Heart left ventricle (tissue), 16 donors: Measurements from ENCODE around the gene RPS15. TPM values are rescaled to one million over a fixed set of nuclear protein-coding genes. Genes with fewer than 3 reads are reported as not detected.

Experiments used
- ATAC-seq, 4 donors: fragments of 200-7000 bp; cut with Tn5 transposase; one replicate each; pipeline ENCODE4 v1.9.1; 2020 to 2022; ENCODE audit warnings: moderate library complexity in 4 of 4, mild to moderate bottlenecking in 3 of 4, moderate number of reproducible peaks in 1 of 4
- DNase-seq, 5 donors: peaks; one replicate each; pipeline ENCODE4 v3.0.0-alpha.2; 2020
- H3K27ac ChIP-seq, 12 donors: fragments of 200-600 bp; sonication (generic) in 4 of 12; one replicate each; pipeline versions ENCODE4 v1.5.0 to v1.8.0; 2016 to 2022; ENCODE audit warnings: mild to moderate bottlenecking in 2 of 12
- H3K27me3 ChIP-seq, 9 donors: fragments of 200-600 bp; sonication (generic) in 2 of 9; one replicate each; pipeline versions ENCODE4 v1.5.1 to v1.8.0; 2016 to 2022; ENCODE audit warnings: mild to moderate bottlenecking in 3 of 9
- H3K36me3 ChIP-seq, 9 donors: fragments of 200-600 bp; sonication (generic) in 2 of 9; one replicate each; pipeline versions ENCODE4 v1.5.0 to v1.8.0; 2018 to 2022; ENCODE audit warnings: mild to moderate bottlenecking in 2 of 9
- H3K4me1 ChIP-seq, 12 donors: fragments of 200-600 bp; sonication (generic) in 4 of 12; one replicate each; pipeline versions ENCODE4 v1.5.0 to v1.8.0; 2016 to 2022; ENCODE audit warnings: mild to moderate bottlenecking in 3 of 12
- H3K4me3 ChIP-seq, 12 donors: fragments of 200-600 bp; sonication (generic) in 4 of 12; one replicate each; pipeline versions ENCODE4 v1.5.0 to v1.8.0; 2017 to 2022; ENCODE audit warnings: mild to moderate bottlenecking in 9 of 12, moderate library complexity in 4 of 12
- H3K9me3 ChIP-seq, 12 donors: fragments of 200-600 bp; sonication (generic) in 4 of 12; one replicate each; pipeline versions ENCODE4 v1.5.0 to v1.8.0; 2016 to 2022; ENCODE audit warnings: mild to moderate bottlenecking in 1 of 12
- CTCF ChIP-seq, 12 donors: fragments of 200-600 bp; sonication (generic) in 4 of 12; IDR thresholded peaks; one replicate each; pipeline versions ENCODE4 v1.5.0 to v1.8.0; 2018 to 2022; ENCODE audit warnings: antibody characterized with exemption in 12 of 12, mild to moderate bottlenecking in 5 of 12
- POLR2A ChIP-seq, 2 donors: fragments of 450-650 bp; IDR thresholded peaks; one replicate each; pipeline ENCODE4 v1.6.1; 2017; ENCODE audit warnings: antibody characterized with exemption in 2 of 2, mild to moderate bottlenecking in 2 of 2, moderate library complexity in 2 of 2
- WGBS, 4 donors: extraction: QIAGEN DNeasy Blood & Tissue Kit in 2 of 4; methylation state at CpG; one replicate each; pipeline versions ENCODE4 v1.1.5 to v1.1.7; 2013 to 2018; 5-methylcytosine and 5-hydroxymethylcytosine counted together
- intact Hi-C, 10 donors: fragments of 100-400 bp; cut with DNase I; formaldehyde crosslinking; loops; one replicate each; pipeline versions ENCODE4 v1.11.1 to v1.14.2; 2022
- polyA plus RNA-seq, 2 donors: library from polyadenylated mRNA; stranded (reverse); fragments of 200-250 nt; gene quantifications; one replicate each; pipeline ENCODE4 v1.2.3, GENCODE V29; 2013
- total RNA-seq, 9 donors: library from RNA; depleted of rRNA in 2 of 9; stranded (reverse); fragments of >200 nt in 2 of 9; fragmentation: NEBNext Ultra II Directional in 3 of 9; extraction: Animal tissue kit (Norgen Biotek cat#: 25700) in 3 of 9; gene quantifications; one replicate each; pipeline versions ENCODE4 v1.1.0 to v1.2.4, GENCODE V29; 2016 to 2023
- donor health status: ischemic (EF 13 %, LVEDD 7.1; RV severe dilation, severe dysfunction).
- donor health status: healthy with polysubstance abuse.
- donor health status: DM: no; HTN: yes; CAD: no.
- donor health status: DM: no; HTN: no; CAD: no.
- donor health status: ischemic (EF 25% LVEDD 6.9; RV normal size, moderate dysfunction).
- donor health status: ischemic (EF 25% LVEDD 5.7; RV mildly dilated, moderate dysfunction).
- donor health status: healthy.
- donor health status: DM: yes; HTN: yes; CAD: no.
- donor health status: ischemic (EF 35%, LVEDD 5.7; RV mildly dilated, moderate dysfunction).
- donor health status: nonischemic (EF 11% LVEDD 7.7; RV severe dilation, severe dysfunction).
- donor health status: DM: yes; HTN: yes; CAD: no.
- donor health status: PGD.
- donor health status: ischemic (EF 29% LVEDD 5.4; RV normal size, mild dysfunction).
- donor health status: nonischemic (EF 23%, LVEDD 6.1; RV moderate dilation, normal function).

RPS15 gene
- total and polyA plus RNA-seq, 11 donors = 468 to 2,683 (median 679) TPM

DNA sequence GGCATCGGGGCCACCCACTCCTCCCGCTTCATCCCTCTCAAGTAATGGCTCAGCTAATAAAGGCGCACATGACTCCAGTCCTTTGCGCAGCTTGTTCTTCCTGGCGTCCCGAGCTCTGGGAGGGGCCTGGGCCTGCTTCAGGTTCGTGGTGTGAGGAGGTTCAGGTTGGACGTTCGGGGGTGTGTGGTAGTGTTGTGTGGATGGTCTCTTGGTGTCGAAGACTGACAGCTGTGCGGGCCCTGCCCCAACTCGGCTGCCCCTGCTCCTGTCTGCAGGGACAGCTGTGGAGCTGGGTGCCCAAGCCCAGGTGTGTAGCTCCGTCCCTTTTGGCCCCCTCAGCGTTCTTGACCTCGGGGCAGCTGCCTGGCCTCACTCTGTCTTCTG, 2.2 kb downstream of the RPS15 start:
- no peak overlapping the region for H3K27ac ChIP-seq
- ATAC-seq = no peak
- H3K27me3 ChIP-seq = peaks cover 0 to 3% (median 2%) of the 10 kb centered on the region in 9 donors
- no peak for DNase-seq
- H3K4me3 ChIP-seq = no peak overlapping the region
- H3K4me1 ChIP-seq = peaks cover 2 to 39% (median 27%) of the 10 kb centered on the region in 12 donors
- intact Hi-C loops = loop anchor here in 1 of 10 donors (10.0 kb wide), 1 partner anchor 126 kb away; no protein-coding TSS in a partner anchor
- no peaks in the 10 kb centered on the region for H3K9me3 ChIP-seq
- H3K36me3 ChIP-seq = peaks cover 8 to 43% (median 39%) of the 10 kb centered on the region in 9 donors
- TF ChIP-seq CTCF (IDR thresholded peaks at IDR 0.05) (no peak), POLR2A (IDR thresholded peaks at IDR 0.05) (no peak)
- 90 to 93% (median 91%) methylated on average over 14 to 15 of the region's 15 CpGs for WGBS, 4 donors

- Histone ChIP-seq H3K4me1 (peaks cover 2 to 45% (median 31%) of the 10 kb centered on the region in 12 donors), H3K4me3 (no peak overlapping the region), H3K36me3 (peaks cover 8 to 38% (median 34%) of the 10 kb centered on the region in 9 donors), H3K27ac (no peak overlapping the region), H3K27me3 (peaks cover 0 to 9% (median 8%) of the 10 kb centered on the region in 9 donors), H3K9me3 (no peaks in the 10 kb centered on the region)
- ATAC-seq = no peak
- WGBS, 4 donors = 90 to 94% (median 93%) methylated on average over 9 of the region's 9 CpGs
- TF ChIP-seq CTCF (IDR thresholded peaks at IDR 0.05) (no peak), POLR2A (IDR thresholded peaks at IDR 0.05) (no peak)
- intact Hi-C loops = loop anchor here in 1 of 10 donors (10.0 kb wide), 1 partner anchor 126 kb away; no protein-coding TSS in a partner anchor
- DNase-seq = no peak
Measured at GRCh38 chr19:1441022-1441426, 2.8 kb downstream of the RPS15 start.

- no peak for TF ChIP-seq CTCF (IDR thresholded peaks at IDR 0.05)
- TF ChIP-seq POLR2A (IDR thresholded peaks at IDR 0.05) = no peak
- ATAC-seq = no peak
- Histone ChIP-seq H3K27me3 (peaks cover 7 to 17% (median 16%) of the 10 kb centered on the region in 9 donors), H3K9me3 (no peaks in the 10 kb centered on the region), H3K4me3 (no peak overlapping the region), H3K27ac (no peak overlapping the region), H3K36me3 (peaks cover 8 to 38% (median 34%) of the 10 kb centered on the region in 9 donors), H3K4me1 (peaks cover 2 to 54% (median 35%) of the 10 kb centered on the region in 12 donors)
- peak in 1 of 5 donors; percentile 29 for DNase-seq
- WGBS, 4 donors = 87 to 90% (median 89%) methylated on average over 25 of the region's 25 CpGs
- intact Hi-C loops = loop anchor here in 1 of 10 donors (10.0 kb wide), 1 partner anchor 127 kb away; no protein-coding TSS in a partner anchor
Measured at GRCh38 chr19:1441677-1442438, 3.7 kb downstream of the RPS15 start.
